B cell (primary cell): ENCODE measurements around the gene TRERF1. TPM values are rescaled to one million over a fixed set of nuclear protein-coding genes. Genes with fewer than 3 reads are reported as not detected.

Experiments used
- ATAC-seq: fragments of 200-7000 bp; cut with Tn5 transposase; one replicate; pipeline ENCODE4 v1.10.0; 2021; ENCODE audit warnings: low read depth, mild to moderate bottlenecking, moderate number of reproducible peaks, moderate library complexity
- CTCF ChIA-PET: fragments of 350-600 bp; sonication (Branson Sonifier 250); formaldehyde crosslinking; loops from one replicate; lab custom pipeline; 2021; ENCODE audit warnings: antibody characterized with exemption, inconsistent platforms; lab: Charles Lee
- POLR2A ChIA-PET: fragments of 350-600 bp; sonication (Branson Sonifier 250); formaldehyde crosslinking; loops from one replicate; lab custom pipeline; 2021; ENCODE audit warnings: antibody characterized with exemption; lab: Charles Lee
- DNase-seq: peaks from one replicate; pipeline ENCODE4 v3.0.0; 2013
- H2AFZ ChIP-seq: 2 replicates; pipeline ENCODE4 v1.6.1; 2012; ENCODE audit warnings: mild to moderate bottlenecking, low read depth, low read length; ENCODE audit not compliant: insufficient read depth, poor library complexity, severe bottlenecking
- H3K27ac ChIP-seq, 2 donors: 1 replicate in 1 of 2; 2 replicates in 1 of 2; pipeline ENCODE4 v1.5.1; 2012 to 2013; ENCODE audit warnings: low read length in 2 of 2, mild to moderate bottlenecking in 2 of 2, moderate library complexity in 1 of 2
- H3K27me3 ChIP-seq, 4 experiments: fragments of 200-600 bp in 1 of 4; sonication (generic) in 1 of 4; replicated peaks in 1 of 4; 1 replicate in 2 of 4; 2 replicates in 2 of 4; pipeline versions ENCODE4 v1.6.1 to v1.7.0; 2013 to 2016; ENCODE audit warnings: low read length in 3 of 4, mild to moderate bottlenecking in 2 of 4, mixed read lengths in 1 of 4, moderate library complexity in 1 of 4; ENCODE audit not compliant: insufficient read depth in 4 of 4, control insufficient read depth in 3 of 4; ENCODE audit errors: control extremely low read depth in 1 of 4
- H3K36me3 ChIP-seq, 2 experiments: replicated peaks in 1 of 2; 1 replicate in 1 of 2; 2 replicates in 1 of 2; pipeline versions ENCODE4 v1.6.1 to v1.7.1; 2013; ENCODE audit warnings: low read length in 1 of 2; ENCODE audit not compliant: insufficient read depth in 2 of 2, control insufficient read depth in 1 of 2; ENCODE audit errors: control extremely low read depth in 1 of 2, extremely low read depth in 1 of 2
- H3K4me1 ChIP-seq, 2 donors: fragments of 200-600 bp in 1 of 2; sonication (generic) in 1 of 2; 1 replicate in 1 of 2; 2 replicates in 1 of 2; pipeline versions ENCODE4 v1.5.1 to v1.6.1; 2013 to 2017; ENCODE audit warnings: low read length in 2 of 2; ENCODE audit not compliant: control insufficient read depth in 2 of 2, insufficient read depth in 2 of 2
- H3K4me2 ChIP-seq: replicated peaks from 2 replicates; pipeline ENCODE3; 2012; ENCODE audit warnings: mild to moderate bottlenecking, low read depth, low read length; ENCODE audit not compliant: poor library complexity, severe bottlenecking
- H3K4me3 ChIP-seq, 5 experiments: fragments of 200-600 bp in 1 of 5; sonication (generic) in 1 of 5; 1 replicate in 3 of 5; 2 replicates in 2 of 5; pipeline versions ENCODE4 v1.5.1 to v1.7.0; 2011 to 2016; ENCODE audit warnings: low read length in 4 of 5, mild to moderate bottlenecking in 4 of 5, low read depth in 2 of 5, control low read depth in 1 of 5, moderate library complexity in 1 of 5; ENCODE audit not compliant: insufficient read depth in 1 of 5; ENCODE audit errors: control extremely low read depth in 1 of 5, extremely low read depth in 1 of 5
- H3K79me2 ChIP-seq: fragments of 200-600 bp; sonication (generic); one replicate; pipeline ENCODE4 v1.6.0; 2016; ENCODE audit warnings: low read length; ENCODE audit not compliant: control insufficient read depth, insufficient read depth
- H3K9ac ChIP-seq: fragments of 200-600 bp; sonication (generic); 2 replicates; pipeline ENCODE4 v1.6.1; 2017; ENCODE audit warnings: mild to moderate bottlenecking, low read length, moderate library complexity
- H3K9me3 ChIP-seq, 3 donors: one replicate each; pipeline versions ENCODE4 v1.6.1 to v1.7.1; 2013; ENCODE audit warnings: low read length in 2 of 3; ENCODE audit not compliant: control insufficient read depth in 2 of 3, insufficient read depth in 1 of 3; ENCODE audit errors: control extremely low read depth in 1 of 3
- H4K20me1 ChIP-seq: 2 replicates; pipeline ENCODE4 v1.6.0; 2012; ENCODE audit warnings: mild to moderate bottlenecking, low read length; ENCODE audit not compliant: insufficient read depth, control insufficient read depth, poor library complexity, severe bottlenecking
- H3K27ac Mint-ChIP-seq: one replicate; pipeline ENCODE4 v1.8.0; 2021; ENCODE audit warnings: mixed read lengths
- H3K27me3 Mint-ChIP-seq: one replicate; pipeline ENCODE4 v1.8.0; 2021; ENCODE audit warnings: mixed read lengths
- H3K4me1 Mint-ChIP-seq: one replicate; pipeline ENCODE4 v1.8.0; 2021; ENCODE audit warnings: mixed read lengths
- H3K4me3 Mint-ChIP-seq: one replicate; pipeline ENCODE4 v1.8.0; 2021; ENCODE audit warnings: mixed read lengths
- H3K9me3 Mint-ChIP-seq: one replicate; pipeline ENCODE4 v1.8.0; 2022; ENCODE audit warnings: mixed read lengths; ENCODE audit not compliant: insufficient read depth
- CTCF ChIP-seq: fragments of 200-600 bp; IDR thresholded peaks from one replicate; pipeline ENCODE4 v1.8.0; 2022; ENCODE audit warnings: antibody characterized with exemption, mild to moderate bottlenecking
- EZH2 ChIP-seq: IDR thresholded peaks from 2 replicates; pipeline ENCODE4 v1.6.1; 2012; ENCODE audit warnings: borderline replicate concordance, low read depth, mild to moderate bottlenecking, moderate library complexity, low read length; ENCODE audit not compliant: insufficient read depth, poor library complexity, severe bottlenecking
- WGBS: methylation state at CpG from one replicate; pipeline ENCODE4 v1.1.5; 2013; ENCODE audit warnings: missing lambda C conversion rate; ENCODE audit not compliant: insufficient coverage; 5-methylcytosine and 5-hydroxymethylcytosine counted together
- intact Hi-C: fragments of 100-400 bp; cut with micrococcal nuclease; formaldehyde crosslinking; loops from one replicate; pipeline ENCODE4 v1.10.0; 2022
- polyA plus RNA-seq: library from polyadenylated mRNA; depleted of rRNA; stranded (reverse); fragments of >200 nt; gene quantifications from 2 replicates; pipeline ENCODE4 v1.2.3, GENCODE V29; 2012
- total RNA-seq, 2 donors: library from RNA; stranded (reverse); fragments of 120-200 nt in 1 of 2; gene quantifications; 1 replicate in 1 of 2; 2 replicates in 1 of 2; pipeline versions ENCODE4 v1.2.3 to v1.2.4, GENCODE V29; 2013 to 2022

Gene TRERF1
- total and polyA plus RNA-seq, 2 donors (not counting 1 experiment from before 2014, with no cell fraction given): 3.5 to 6.7 TPM

GRCh38 chr6:42453654-42454427 lies 2.1 kb upstream of the TRERF1 start:
- ChIA-PET CTCF (interaction anchor here (1.3 to 2.1 kb wide), 3 partner anchors 78 to 193 kb away, joined by 4 to 7 read pairs (median 7); no protein-coding TSS in a partner anchor), POLR2A (interaction anchor here (1.8 kb wide), 1 partner anchor 87 kb away, joined by 5 read pairs; no protein-coding TSS in a partner anchor)
- peaks cover 0 to 43% (median 6%) of the 10 kb centered on the region in 4 experiments for H3K27me3 ChIP-seq
- H3K4me1 ChIP-seq: peaks cover 28 to 32% of the 10 kb centered on the region in 2 donors
- H3K4me3 ChIP-seq: peak overlapping the region; percentile 44 to 71 (median 68)
- H3K79me2 ChIP-seq: no peaks in the 10 kb centered on the region
- no peaks in the 10 kb centered on the region for H3K9me3 Mint-ChIP-seq
- H3K9me3 ChIP-seq: no peaks in the 10 kb centered on the region
- peaks cover 9% of the 10 kb centered on the region for H3K27me3 Mint-ChIP-seq
- DNase-seq (peak; percentile 31), ATAC-seq (no peak)
- peak overlapping the region; percentile 90 for H2AFZ ChIP-seq
- WGBS: 4% methylated on average over 20 of the region's 32 CpGs
- no peak overlapping the region for H3K27ac ChIP-seq
- no peaks in the 10 kb centered on the region for H3K36me3 ChIP-seq
- intact Hi-C loops: loop anchor here (10.0 kb wide), 2 partner anchors 59 to 91 kb away; no protein-coding TSS in a partner anchor
- H3K4me3 Mint-ChIP-seq: peak overlapping the region; percentile 98
- H3K4me1 Mint-ChIP-seq: peaks cover 38% of the 10 kb centered on the region
- H3K4me2 ChIP-seq: peak overlapping the region; percentile 82
- peak overlapping the region; percentile 27 for H3K27ac Mint-ChIP-seq
- H4K20me1 ChIP-seq: no peaks in the 10 kb centered on the region
- H3K9ac ChIP-seq: peak overlapping the region; percentile 61
- TF ChIP-seq CTCF (no peak), EZH2 (no peak)
